HG03025 (cell line): Measurements from ENCODE around the gene CCSER1.
A peak's percentile ranks its signal among the peaks of the same experiment; 100 is the strongest.

Experiments
- ATAC-seq: cut with Tn5 transposase; IDR thresholded peaks from one replicate; pipeline ENCODE4 v1.9.1; 2021; ENCODE audit warnings: mild to moderate bottlenecking, moderate library complexity; ENCODE audit not compliant: unreplicated experiment, low FRiP score

CCSER1 gene

DNA sequence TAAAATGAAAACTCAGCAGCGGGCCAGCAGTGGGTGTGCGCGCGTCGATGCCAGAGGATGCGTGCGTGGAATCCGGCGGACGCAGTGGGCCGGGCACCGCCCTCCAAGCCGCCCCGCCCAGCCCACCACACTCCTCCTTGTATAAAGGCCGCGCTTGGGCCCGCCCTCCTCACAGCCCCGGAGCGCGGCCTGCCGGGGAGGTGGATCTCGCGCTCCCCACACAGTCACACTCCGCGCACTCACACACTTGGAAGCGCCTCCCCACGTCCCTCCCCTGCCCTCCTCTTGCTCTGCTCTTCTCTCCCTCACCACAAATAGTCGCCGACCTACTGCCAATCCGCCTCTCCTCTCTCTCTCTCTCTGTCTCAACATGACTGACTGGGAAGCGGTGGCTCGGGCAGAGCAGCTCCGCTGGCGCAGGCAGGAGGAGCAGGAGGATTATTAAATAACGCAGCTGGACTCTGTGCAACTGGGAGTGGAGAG lies at the start of gene CCSER1:
TSS of gene CCSER1 (plus strand) at position 172 of the 483 bp plus-strand sequence.
- peak; percentile 58 for ATAC-seq

GRCh38 chr4:90078440-90078839 lies 48.8 kb upstream of the CCSER1 start:
- ATAC-seq, result no peak

DNA sequence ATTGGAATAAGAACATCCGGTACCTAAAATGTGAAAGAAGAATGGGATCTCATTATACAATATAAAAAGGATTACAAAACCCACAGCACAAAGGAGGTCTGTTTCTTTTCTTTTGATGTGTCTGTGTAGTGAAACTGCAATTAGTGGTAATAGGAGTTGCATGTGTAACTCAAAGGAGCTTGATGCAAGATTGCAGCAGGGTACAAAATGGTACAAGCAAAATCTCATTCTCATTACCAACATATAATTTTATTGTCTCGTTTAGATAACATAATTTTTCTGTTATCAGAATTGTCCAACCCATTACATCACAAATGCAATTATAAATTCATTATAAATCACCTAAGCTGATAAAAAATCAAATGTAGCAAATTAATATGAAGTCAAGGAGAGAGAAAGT lies 47.1 kb upstream of the CCSER1 start:
- ATAC-seq, result no peak

DNA sequence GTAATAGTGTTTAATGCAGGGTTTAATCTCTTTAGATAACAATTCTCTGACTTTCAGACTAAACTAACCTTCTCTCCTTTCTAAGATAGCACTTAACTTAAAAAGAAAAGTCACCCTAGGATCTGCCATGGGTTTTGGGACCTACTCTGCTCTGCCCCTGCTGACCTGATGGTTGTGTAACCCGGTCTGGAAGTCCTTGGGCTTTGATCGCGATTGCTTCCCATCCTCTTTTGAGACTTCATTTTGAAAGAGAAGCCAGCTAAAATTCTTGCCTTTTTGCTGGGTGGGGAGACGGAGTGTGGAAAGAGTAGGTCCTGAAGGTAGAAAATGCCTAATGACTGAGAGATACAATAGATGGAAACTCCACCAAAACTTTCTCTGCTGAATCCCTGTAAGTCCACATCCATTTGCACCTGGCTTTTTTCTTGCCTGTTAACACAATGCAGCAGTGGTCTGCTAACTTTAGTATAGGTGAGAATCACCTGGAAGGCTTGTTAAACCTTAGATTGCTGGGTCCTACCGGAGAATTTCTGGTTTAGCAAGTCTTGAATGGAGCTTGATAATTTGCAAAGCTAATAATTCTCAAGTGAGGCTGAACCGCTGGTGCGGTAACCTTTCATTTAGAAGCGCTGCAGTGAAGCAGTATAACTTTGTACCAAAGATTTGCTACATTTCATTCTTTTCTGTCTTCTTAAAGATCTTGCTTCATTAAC lies 45.6 kb upstream of the CCSER1 start:
- no peak for ATAC-seq

GRCh38 chr4:90082449-90082848 lies 44.7 kb upstream of the CCSER1 start:
- ATAC-seq, result no peak

DNA sequence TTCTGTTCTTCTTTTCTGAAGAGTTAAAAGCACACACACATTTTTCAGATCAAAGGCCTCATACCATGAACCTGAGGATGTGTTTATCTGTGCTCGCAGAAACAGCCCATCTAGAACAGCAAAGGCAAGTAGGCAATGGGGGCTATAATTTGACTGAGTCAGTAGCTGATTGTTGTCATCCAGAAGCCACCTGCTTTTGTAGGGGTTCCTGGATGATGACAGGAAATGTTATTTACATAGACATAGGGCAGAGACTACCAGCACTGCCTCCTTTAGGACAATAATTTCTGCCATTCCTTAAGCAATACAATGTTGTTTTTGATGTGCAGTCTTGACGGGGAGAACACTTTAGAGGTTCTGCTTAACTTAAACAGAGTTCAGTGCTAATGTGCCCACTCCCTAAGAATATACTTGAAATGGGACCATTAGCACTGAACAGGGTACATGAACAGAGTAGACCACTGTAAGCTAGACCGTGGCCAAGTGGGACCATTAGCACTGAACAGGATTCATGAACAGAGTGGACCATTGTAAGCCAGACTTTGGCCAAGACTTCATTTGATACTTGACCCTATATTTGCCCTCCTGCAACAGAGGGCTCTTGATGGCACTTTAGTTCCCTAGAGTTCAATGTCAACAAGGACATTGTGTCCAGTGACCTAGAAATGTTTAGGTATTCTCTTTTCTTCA lies 42.8 kb upstream of the CCSER1 start:
- ATAC-seq, result no peak

GRCh38 chr4:90084967-90085295 lies 42.3 kb upstream of the CCSER1 start:
- no peak for ATAC-seq

DNA sequence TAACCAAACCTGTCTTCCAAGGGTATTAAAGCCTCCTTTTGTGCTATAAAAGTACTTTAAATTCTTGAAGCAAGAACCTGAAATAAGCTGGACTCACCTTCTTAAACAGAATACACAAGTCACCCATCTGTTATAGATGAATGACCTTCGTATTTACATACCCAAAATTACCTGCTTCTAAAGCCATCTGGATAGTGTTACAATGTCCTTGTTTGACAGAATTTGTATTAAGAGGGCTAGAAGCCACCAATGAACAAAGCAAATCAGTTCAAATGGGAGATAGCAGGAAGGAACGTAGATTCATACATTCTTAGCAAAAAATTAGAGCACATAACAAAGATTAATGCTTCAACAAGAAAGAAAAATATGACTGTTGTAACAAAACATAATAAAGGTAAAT lies 33.7 kb upstream of the CCSER1 start:
- no peak for ATAC-seq

- ATAC-seq, result no peak
Measured at GRCh38 chr4:90095000-90095399, 32.2 kb upstream of the CCSER1 start.

DNA sequence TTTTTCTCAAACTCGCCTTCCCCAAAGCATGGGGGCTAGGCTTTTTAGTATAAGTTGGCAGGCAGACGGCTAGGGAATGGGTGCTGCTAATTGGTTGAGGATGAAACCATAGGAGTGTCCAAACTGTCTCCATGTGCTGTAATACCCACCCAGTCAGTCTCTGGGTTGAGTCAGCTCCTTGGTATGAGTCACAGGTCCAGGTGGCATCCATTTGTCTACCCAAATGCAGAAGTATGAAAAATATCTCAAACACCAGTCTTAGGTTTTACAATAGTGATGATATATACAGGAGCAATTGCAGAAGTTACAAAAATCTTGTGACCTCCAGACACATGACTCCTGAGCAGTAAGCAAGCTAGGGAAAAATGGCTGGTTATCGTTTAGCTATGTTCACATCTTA lies 27.4 kb upstream of the CCSER1 start:
- no peak for ATAC-seq

DNA sequence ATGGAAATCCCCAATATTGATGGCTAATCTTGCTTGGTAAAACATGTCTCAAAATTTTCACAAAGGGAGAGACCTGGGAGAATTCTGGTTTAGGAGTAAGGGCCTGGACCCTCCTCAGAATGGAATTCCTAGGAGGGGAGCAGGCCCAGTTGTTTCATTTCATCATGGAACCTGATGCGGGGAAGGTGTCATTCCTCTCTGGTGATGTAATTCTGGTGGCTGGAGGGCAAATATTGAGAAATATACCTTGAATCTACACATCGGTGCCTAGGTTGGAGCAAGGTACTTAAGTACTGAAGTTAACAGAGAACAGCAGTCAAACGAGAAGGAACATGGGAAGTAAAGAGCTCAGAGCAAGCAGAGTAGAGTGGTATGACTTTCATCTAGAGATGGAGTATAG lies 23.2 kb upstream of the CCSER1 start:
- ATAC-seq, result no peak

DNA sequence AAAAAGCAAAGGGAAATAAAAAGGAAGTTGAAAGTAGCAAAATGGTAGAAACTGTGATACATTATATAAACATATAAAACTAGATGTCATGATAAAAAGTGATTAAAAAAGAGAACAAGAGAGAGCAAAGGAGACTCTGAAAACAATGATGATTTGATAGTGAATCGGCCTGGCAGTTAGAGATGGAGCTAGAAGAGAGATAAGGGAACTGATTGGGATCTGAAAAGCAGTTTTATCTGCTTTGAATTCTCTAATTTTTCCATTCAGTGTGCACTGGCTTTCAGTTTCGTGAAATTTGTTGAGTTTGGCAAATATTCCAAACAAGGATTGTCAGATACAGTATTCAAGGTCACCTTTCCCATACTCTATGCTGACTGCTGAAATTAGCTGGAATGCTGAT lies 21.9 kb upstream of the CCSER1 start:
- ATAC-seq, result no peak

DNA sequence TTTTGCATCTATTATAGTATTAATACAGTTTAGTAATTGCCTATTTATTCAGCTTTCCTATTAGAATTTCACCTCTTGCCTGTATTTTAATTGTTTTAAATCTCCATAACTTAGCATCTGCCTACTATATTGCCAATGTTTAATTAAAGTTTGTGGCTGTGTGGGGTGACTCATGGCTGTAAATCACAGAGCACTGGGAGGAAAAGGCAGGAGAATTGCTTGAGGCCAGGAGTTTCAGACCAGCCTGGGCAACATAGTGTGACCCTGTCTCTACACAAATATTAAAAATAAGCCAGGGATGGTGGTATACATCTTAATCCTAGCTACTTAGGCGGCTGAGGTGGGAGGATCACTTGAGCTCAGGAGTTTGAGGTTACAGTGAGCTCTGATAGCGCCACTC lies 14.5 kb upstream of the CCSER1 start:
- no peak for ATAC-seq

DNA sequence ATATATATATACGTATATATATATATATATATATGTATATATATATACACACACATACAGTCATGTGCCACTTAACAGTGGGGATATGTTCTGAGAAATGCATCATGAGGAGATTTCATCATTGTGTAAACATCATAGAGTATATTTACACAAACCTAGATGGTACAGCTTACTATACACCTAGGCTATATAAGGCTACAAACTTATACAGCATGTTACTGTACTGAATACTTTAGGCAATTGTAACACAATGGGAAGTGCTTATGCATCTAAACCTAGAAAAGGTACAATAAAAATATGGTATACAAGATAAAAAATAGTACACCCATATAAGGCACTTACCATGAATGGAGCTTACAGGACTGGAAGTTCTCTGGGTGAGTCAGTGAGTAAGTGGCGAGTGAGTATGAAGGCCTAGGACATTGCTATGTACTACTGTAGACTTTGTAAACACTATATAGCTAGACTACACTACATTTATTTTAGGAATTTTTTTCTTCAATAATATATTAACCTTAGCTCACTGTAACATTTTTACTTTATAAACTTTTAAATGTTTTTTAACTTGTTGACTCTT lies 13.2 kb upstream of the CCSER1 start:
- no peak for ATAC-seq

DNA sequence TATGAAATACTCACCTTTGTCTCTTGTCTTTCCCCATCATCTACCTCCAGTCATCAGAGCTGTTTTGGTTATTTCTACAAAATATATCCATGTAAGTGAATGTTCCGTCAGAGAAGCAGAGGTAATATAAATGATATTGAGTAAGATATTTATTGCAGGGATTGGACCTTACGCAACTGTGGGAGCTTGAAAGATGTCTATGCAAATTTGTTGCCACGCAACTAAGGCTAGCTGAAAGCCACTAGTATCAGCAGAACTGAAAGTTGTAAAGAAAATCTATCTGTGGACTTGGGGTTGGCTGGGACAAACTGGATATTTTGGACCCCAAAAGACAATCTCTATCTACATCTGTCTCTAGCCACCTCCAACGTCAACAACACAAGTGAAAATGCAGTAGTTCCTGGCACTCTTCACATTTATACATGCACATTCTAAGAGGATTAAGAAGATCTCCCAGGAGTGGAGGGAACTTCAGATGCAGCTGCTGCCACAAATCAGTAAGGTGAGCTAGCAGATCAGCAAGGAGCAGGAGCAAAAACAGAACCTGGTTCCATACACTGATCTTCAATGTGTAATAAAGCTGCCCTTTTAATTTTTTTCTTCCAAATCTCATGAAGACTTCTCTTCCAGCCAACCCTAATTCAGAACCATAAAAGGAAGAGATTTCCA lies 8.5 kb upstream of the CCSER1 start:
- ATAC-seq, result peak; percentile 89

DNA sequence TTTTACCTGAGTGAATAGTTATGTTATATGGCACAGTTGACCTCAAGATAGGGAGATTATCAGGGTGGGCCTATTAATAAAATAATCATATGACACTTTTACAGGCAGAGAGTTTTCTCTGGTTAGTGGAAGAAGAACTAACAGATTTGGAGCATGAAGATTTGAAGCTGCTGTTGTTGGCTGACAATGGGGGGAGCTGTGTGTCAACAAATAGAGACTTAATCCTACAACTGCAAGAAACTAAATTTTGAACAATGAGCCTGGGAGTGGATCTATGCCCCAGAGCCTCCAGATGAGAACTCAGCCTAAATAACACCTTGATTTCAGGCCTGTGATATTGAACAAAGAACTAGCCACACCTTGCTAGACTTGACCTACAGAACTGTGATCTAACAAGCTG lies 7.2 kb upstream of the CCSER1 start:
- ATAC-seq, result no peak

- no peak for ATAC-seq
Measured at GRCh38 chr4:90120815-90121214, 6.4 kb upstream of the CCSER1 start.

GRCh38 chr4:90121676-90122354 lies 5.4 kb upstream of the CCSER1 start:
- no peak for ATAC-seq

DNA sequence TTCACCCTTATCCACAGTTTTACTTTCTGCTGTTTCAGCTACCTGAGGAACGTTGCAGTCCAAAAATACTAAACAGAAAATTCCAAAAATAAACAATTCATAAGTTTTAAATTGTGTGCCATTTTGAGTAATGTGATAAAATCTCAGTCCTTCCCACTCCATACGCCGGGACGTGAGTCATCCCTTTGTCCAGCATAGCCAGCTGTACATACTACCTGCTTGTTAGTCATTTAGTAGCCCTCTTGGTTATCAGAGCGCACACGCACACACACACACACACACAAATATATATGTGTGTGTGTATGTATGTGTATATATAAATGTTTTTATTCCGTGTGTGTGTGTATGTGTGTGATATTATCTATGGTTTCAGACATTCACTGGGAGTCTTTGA lies 4.8 kb upstream of the CCSER1 start:
- ATAC-seq, result no peak

DNA sequence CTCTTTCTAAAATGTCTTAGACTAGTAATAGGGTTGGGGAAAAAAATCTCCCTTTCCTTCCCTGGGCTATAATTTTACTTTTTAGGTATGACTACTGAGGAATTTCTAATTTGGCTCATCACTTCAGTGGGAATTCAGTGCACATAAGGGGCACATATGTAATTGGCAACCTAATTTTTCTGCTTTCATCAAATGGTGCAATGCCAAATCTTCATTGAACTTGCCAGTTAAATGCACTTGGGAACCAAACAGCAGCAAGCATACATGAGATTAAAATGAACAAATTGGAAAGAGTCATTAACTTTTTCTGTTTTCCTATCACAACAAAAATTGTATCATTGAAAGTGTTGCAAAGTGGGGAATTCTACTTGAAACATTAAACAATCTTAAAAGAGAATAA lies 2.9 kb upstream of the CCSER1 start:
- no peak for ATAC-seq

- ATAC-seq, result no peak
Measured at GRCh38 chr4:90126805-90127204, 389 bp upstream of the CCSER1 start.
